ENCODE data around the gene SLC22A23.

The SLC22A23 gene

GRCh38 chr6:3329393-3330051 lies 127.3 kb downstream of the SLC22A23 start:
- no peak for DNase-seq

GRCh38 chr6:3328796-3329195 lies 128.1 kb downstream of the SLC22A23 start:
- DNase-seq, result no peak

DNA sequence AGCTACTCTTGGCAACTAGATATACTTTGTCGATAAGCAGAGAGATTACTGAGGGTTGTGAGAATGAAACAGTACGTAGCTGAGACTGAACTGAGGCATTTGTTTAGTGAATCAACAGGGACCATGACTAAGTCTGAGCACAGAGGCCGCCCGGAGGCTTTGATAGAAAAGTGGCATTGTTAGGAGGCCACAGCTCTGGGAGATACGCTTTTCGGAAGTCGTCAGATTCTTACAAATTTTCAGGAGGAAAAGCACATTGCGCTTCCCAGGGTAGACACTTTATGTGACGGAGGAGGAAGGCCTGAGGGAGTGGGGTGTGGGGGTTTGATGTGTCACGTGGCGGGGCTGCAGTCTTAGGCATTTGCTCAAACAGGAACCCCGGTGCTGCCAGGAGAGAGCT lies 128.7 kb downstream of the SLC22A23 start:
- no peak for DNase-seq

DNA sequence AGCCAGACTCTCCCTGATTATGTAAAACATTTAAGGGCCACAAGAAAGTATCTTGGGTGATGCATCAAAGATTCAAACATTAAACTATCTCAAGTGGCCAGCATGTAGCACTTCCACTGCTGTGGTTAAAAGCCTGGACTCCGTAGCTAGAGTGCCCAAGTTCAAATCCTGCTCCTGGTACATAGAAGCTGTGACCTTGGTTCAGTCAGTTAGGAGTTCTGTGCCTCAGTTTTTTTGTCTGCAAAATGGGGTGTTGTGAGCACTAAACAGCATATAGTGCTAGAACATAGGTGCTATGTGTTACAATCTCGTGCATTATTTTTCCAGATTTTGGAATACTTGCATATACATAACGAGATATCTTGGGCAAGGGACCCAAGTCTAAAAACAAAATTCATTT lies 129.4 kb downstream of the SLC22A23 start:
- no peak for DNase-seq

DNA sequence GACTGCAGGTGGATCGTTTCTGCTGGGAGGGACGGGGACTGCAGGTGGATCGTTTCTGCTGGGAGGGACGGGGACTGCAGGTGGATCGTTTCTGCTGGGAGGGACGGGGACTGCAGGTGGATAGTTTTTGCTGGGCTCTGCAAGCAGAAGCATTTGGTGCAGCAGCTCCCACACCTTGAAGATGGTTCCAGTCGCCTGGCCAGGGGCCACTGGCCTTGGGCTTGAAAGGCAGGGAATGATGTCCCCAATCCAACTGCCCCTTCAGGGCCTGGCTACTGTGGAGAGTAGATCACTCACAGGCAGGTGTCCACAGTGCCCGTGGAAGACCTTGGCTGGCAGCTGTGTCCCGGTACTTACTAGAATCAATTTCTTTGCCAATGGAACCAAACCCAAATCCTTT lies 129.9 kb downstream of the SLC22A23 start:
- DNase-seq, result no peak

GRCh38 chr6:3326184-3326971 lies 130.5 kb downstream of the SLC22A23 start:
- no peak for DNase-seq

DNA sequence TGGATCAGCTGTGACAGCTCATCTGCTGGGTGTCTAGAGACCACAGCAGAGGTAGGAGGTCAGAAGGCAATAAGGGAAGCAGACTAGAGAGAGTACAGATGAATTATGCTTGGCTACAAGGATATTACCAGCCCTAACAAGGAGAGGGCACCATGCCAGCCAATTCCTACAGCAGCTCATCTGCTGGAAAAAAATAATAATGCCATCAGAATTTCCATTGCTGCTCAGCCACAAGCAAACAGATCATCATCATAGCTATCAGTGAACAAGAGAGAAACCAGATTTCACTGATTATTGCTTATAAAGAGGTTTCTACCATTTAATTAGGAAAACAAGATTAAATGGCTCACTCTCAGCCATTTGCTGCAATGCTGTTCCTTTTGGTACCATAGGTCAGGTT lies 131.6 kb downstream of the SLC22A23 start:
- DNase-seq, result no peak

GRCh38 chr6:3324262-3324942 lies 132.4 kb downstream of the SLC22A23 start:
- no peak for DNase-seq

GRCh38 chr6:3323696-3324261 lies 133.1 kb downstream of the SLC22A23 start:
- no peak for DNase-seq

- no peak for DNase-seq
These were observed 133.7 kb downstream of the SLC22A23 start for GRCh38 chr6:3323148-3323547.

DNA sequence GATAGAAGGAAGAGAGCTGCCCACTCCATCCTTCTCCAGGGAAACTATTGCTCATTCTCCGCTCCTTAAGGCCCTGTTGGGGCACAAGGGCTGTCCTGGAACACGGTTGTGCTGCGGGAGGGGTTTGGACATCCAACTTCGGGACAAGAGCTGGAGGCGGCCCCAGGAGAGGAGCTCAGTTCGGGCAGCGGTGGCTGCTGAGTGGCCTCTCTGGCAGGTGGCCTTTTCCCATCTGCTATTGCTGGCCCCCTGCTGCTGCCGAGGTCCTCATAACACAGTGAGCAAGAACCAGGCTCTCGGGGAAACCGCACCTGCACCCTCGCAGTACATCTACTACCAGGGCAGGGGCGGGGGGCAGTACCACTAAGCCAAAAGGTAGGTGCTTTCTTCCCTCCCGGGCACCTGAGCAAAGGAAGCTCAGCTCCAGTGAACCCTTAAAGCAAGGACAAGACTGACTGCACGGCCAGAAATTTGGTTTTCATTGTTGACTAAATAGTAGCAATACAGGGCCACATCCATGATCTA lies 134.4 kb downstream of the SLC22A23 start:
- no peak for DNase-seq

DNA sequence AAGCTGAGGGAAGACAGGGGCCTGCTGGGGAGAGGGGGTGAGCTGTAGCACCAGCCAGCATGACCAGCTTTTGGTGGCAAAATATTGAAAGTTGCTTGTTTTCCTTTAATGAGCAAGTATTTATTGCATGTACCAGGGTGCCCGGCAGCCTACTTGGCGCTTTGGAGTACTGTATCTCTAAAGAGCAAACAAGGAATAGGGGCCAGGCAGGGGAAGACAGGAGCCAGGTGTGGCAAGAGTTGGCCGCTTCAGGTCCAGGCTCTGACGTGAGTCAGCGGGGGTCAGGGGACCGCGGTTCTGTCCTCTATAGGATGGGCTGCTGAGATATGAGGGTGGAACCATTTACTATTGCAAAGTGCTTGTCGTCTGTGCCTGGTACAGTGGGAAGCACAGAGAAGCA lies 135.0 kb downstream of the SLC22A23 start:
- no peak for DNase-seq

- DNase-seq, result no peak
These were observed 135.8 kb downstream of the SLC22A23 start for GRCh38 chr6:3321042-3321441.

DNA sequence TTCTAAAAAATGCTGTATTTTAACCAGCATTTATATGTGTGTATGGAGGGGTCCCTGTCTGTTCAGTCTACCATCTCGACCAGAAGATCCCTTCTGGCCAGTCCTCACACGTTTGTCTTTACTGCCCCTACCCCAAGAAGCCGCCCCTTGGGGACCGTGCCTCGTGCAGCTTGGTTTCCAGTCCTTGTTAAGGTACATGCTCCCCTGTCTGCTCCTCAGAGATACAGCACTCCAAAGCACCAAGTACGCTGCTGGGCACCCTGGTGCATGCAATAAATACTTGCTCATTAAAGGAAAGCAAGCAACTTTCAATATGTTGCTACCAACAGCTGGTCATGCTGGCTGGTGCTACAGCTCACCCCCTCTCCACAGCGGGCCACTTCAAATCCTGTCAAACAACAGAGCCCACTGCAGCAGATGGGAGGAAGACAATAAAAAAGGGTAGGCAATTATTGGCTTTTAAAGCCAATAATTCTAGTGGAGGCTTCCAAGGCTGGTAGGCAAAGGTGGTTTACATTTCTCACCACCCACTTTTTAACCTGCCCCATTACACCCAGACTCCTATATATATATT lies 136.5 kb downstream of the SLC22A23 start:
- no peak for DNase-seq

GRCh38 chr6:3319610-3320200 lies 137.1 kb downstream of the SLC22A23 start:
- DNase-seq, result no peak

DNA sequence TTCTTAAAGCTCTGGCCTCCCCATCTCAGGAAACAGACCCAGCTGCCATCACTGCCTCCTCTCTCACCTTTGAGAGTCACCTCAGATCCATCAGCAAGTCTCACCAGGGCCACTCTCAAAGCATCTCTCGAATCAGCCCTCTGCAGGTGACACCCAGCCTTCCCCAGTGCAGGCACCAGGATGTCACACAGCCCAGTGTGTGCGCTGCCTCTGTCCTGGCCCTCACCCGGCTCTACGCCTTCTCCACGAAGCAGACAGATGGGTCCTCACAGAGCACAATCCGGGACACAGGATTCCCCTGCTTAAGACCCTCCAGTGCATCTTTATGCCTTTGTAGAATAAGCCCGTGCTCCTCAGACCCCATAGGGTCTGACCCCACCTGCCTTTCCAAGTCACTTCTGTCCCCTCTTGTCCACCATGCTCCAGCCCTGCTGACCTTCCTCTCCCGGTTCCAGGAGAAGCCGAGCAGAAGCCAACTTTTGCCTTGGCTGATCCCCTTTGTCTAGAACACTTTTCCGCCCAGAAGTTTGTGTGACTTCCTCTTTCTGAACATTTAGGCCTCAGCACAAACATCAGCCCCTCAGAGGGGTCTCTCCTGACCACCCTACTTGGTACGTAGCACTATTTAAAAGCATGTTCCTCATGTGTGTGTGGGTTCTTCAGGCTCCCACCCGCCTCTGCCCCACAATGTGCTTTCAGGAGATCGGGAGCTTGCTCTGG lies 137.9 kb downstream of the SLC22A23 start:
- no peak for DNase-seq

GRCh38 chr6:3318226-3318625 lies 138.6 kb downstream of the SLC22A23 start:
- no peak for DNase-seq

DNA sequence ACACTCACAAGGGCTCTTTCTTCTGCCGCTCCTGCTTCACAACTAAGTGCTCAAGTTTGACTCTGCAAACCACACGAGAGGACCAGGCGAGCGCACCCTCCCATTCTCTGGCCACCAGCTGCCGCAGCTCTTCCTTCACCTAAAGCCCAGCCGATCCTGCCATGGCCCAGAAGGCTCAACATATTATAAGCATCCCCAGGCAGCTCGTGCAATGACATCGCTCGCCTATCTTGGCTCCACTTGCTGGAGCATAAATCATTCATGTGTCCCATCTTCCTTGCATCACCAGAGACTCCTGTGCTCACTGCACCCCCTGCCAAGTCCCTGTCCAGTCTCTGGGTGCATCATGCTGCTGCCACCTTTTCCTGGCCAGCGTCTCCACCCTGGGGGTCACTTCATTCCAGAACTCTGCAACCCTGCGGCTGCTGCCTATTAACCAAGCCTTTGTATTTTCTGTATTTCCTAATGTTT lies 139.1 kb downstream of the SLC22A23 start:
- no peak for DNase-seq

DNA sequence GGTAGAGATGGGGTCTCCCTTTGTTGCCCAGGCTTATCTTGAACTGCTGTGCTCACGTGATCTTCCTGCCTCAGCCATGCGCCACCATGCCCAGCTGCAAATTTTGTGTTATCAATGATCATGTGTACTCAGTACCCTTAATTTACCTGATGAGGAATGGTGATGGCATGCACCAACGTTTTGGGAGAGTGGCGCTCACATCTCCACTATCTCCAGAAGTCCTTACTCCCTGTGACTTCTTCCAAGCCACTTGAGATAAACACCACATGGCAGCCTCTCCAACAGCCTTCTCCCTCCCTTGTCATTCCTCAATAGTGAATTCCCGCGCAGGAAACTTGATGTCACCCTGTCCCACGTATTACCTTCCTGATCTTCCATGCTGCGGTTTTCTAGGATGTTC lies 140.0 kb downstream of the SLC22A23 start:
- DNase-seq, result no peak

DNA sequence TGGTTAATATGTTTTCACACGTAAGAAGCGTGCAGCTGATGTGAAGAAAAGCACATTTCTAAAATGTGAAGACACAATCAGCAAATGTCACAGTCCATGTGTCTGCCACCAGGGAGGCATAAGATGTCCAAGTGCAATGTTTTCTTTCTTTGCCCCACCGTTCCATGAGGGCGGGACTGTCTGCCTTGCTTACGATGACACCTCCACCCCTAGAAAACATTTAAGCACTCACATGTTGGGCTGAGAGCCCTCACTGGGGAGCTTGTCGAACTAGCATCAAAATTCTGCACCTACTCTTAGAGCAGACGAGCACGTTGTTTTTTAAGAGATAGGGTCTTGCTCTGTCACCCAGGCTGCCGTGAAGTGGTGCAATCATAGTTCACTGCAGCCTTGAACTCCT lies 140.5 kb downstream of the SLC22A23 start:
- no peak for DNase-seq

DNA sequence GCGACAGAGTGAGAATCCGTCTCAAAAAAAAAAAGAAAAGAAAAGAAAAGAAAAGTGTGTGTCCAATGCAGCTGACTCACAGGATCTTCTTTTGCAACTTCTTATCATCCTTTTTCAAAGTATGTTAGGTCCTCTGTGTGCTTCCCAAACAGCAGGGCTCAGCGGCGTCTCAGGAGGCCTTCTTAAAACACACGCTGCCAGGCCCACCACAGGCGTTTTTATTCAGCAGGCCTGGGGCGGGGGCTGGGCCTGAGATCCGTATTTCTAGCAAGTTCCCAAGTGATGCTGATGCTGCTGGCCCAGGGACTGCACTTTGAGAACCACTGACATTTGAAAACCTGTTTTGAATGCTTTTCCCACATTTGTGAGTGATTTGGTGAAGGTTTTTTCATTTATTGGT lies 141.0 kb downstream of the SLC22A23 start:
- no peak for DNase-seq
